Neural crest cell (in vitro differentiated cells): ENCODE data around the gene DUSP1. TPM values are rescaled to one million over a fixed set of nuclear protein-coding genes. Genes with fewer than 3 reads are reported as not detected.

Source experiments
- DNase-seq: peaks from one replicate; pipeline ENCODE4 v3.0.0; 2021; ENCODE audit warnings: low read depth, mixed read lengths, low spot score
- H3K27ac Mint-ChIP-seq: one replicate; pipeline ENCODE4 v1.8.0; 2021; ENCODE audit warnings: mild to moderate bottlenecking, mixed read lengths; ENCODE audit not compliant: unreplicated experiment
- H3K27me3 Mint-ChIP-seq: 2 replicates; pipeline ENCODE4 v1.8.0; 2021; ENCODE audit warnings: low read depth, mild to moderate bottlenecking, mixed read lengths
- H3K36me3 Mint-ChIP-seq: 2 replicates; pipeline ENCODE4 v1.8.0; 2021; ENCODE audit warnings: low read depth, mild to moderate bottlenecking, mixed read lengths
- H3K4me1 Mint-ChIP-seq: 2 replicates; pipeline ENCODE4 v1.8.0; 2021; ENCODE audit warnings: mixed read lengths
- H3K4me3 Mint-ChIP-seq: one replicate; pipeline ENCODE4 v1.8.0; 2021; ENCODE audit warnings: mild to moderate bottlenecking, mixed read lengths
- H3K9me3 Mint-ChIP-seq: 2 replicates; pipeline ENCODE4 v1.8.0; 2021; ENCODE audit warnings: mixed read lengths
- CTCF ChIP-seq: fragments of 200-600 bp; sonication (generic); conservative IDR thresholded peaks from 2 replicates; pipeline ENCODE4 v1.5.0; 2021; ENCODE audit warnings: antibody characterized with exemption, mild to moderate bottlenecking
- total RNA-seq: library from RNA; stranded (reverse); gene quantifications from 2 replicates; pipeline ENCODE4 v1.2.1, GENCODE V29; 2021

Gene DUSP1
- total RNA-seq, 1 donor from 2014 or later = 20.9 TPM

- H3K36me3 Mint-ChIP-seq = no peaks in the 10 kb centered on the region
Measured at GRCh38 chr5:172746725-172747124, 24.3 kb downstream of the DUSP1 start.

GRCh38 chr5:172745838-172746237 lies 25.2 kb downstream of the DUSP1 start:
- Mint-ChIP-seq H3K4me1 (peaks cover 9% of the 10 kb centered on the region), H3K4me3 (no peak overlapping the region), H3K27me3 (no peaks in the 10 kb centered on the region), H3K9me3 (peaks cover 3% of the 10 kb centered on the region), H3K36me3 (no peaks in the 10 kb centered on the region), H3K27ac (no peak overlapping the region)
- no peak for DNase-seq
- no peak for TF ChIP-seq CTCF

More at GRCh38 chr5:172746725-172747124, 24.3 kb downstream of the DUSP1 start:
- Mint-ChIP-seq H3K4me3 (no peak overlapping the region), H3K27ac (no peak overlapping the region), H3K27me3 (no peaks in the 10 kb centered on the region), H3K9me3 (peaks cover 3% of the 10 kb centered on the region), H3K4me1 (peaks cover 9% of the 10 kb centered on the region)
- no peak for TF ChIP-seq CTCF
- DNase-seq = no peak

- Mint-ChIP-seq H3K4me3 (no peak overlapping the region), H3K4me1 (peaks cover 8% of the 10 kb centered on the region), H3K27me3 (no peaks in the 10 kb centered on the region), H3K36me3 (no peaks in the 10 kb centered on the region), H3K9me3 (peaks cover 3% of the 10 kb centered on the region), H3K27ac (no peak overlapping the region)
- no peak for TF ChIP-seq CTCF
- no peak for DNase-seq
Measured at GRCh38 chr5:172745406-172745805, 25.6 kb downstream of the DUSP1 start.

- Mint-ChIP-seq H3K4me3 (no peak overlapping the region), H3K4me1 (no peaks in the 10 kb centered on the region), H3K36me3 (no peaks in the 10 kb centered on the region), H3K27ac (no peak overlapping the region), H3K9me3 (peaks cover 3% of the 10 kb centered on the region), H3K27me3 (no peaks in the 10 kb centered on the region)
- TF ChIP-seq CTCF = no peak
- no peak for DNase-seq
Measured at GRCh38 chr5:172744123-172745104, 26.6 kb downstream of the DUSP1 start.

- H3K9me3 Mint-ChIP-seq = peaks cover 3% of the 10 kb centered on the region
- H3K4me1 Mint-ChIP-seq = no peaks in the 10 kb centered on the region
- no peak for DNase-seq
- H3K4me3 Mint-ChIP-seq = no peak overlapping the region
- no peak for TF ChIP-seq CTCF
- H3K27ac Mint-ChIP-seq = no peak overlapping the region
- H3K27me3 Mint-ChIP-seq = no peaks in the 10 kb centered on the region
- H3K36me3 Mint-ChIP-seq = no peaks in the 10 kb centered on the region
Measured at GRCh38 chr5:172743112-172743959, 27.7 kb downstream of the DUSP1 start.
